ENCODE data around the gene PHF10. TPM values are rescaled to one million over a fixed set of nuclear protein-coding genes. Genes with fewer than 3 reads are reported as not detected.
A peak's percentile ranks its signal among the peaks of the same experiment; 100 is the strongest.
"Not testable (repeated sequence)": the region's sequence is repeated elsewhere in the genome, so short reads cannot be mapped to it uniquely, and the experiment has no call there.

Gene PHF10
- total RNA-seq, 1 donor from 2014 or later = 76.5 TPM

GRCh38 chr6:169725125-169726048 is 1.1 kb upstream of the PHF10 start:
- DNase-seq (ENCODE audit: low spot score) (peak; percentile 78), ATAC-seq (peak; percentile 81)
- intact Hi-C loops (cut with DNase I) = no loop called here

DNA sequence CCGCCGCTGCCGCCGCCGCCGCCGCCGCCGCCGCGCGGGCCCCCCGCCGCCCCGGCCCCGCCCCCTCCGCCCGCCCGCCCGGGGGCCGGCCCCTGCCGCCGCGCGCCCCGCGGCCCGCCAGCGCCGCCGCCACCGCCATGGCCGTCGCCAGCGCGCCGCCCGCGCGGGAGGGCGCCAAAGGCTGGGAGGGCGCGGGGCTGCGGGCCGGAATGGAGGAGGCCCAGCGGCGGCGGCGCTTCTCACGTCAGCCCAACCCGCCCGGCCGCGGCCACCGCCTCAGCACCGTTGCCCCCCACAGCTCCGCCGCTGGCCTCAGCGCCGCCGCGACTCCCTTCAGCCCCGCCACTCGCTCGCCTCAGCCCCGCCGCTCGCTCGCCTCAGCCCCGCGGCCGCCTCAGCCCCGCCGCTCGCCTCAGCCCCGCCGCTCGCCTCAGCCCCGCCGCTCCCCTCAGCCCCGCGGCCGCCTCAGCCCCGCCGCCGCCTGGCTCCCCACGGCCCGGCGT is 258 bp downstream of the PHF10 start:
- intact Hi-C loops (cut with DNase I) = no loop called here
- DNase-seq (ENCODE audit: low spot score) (peak; percentile 66), ATAC-seq (no peak)

DNA sequence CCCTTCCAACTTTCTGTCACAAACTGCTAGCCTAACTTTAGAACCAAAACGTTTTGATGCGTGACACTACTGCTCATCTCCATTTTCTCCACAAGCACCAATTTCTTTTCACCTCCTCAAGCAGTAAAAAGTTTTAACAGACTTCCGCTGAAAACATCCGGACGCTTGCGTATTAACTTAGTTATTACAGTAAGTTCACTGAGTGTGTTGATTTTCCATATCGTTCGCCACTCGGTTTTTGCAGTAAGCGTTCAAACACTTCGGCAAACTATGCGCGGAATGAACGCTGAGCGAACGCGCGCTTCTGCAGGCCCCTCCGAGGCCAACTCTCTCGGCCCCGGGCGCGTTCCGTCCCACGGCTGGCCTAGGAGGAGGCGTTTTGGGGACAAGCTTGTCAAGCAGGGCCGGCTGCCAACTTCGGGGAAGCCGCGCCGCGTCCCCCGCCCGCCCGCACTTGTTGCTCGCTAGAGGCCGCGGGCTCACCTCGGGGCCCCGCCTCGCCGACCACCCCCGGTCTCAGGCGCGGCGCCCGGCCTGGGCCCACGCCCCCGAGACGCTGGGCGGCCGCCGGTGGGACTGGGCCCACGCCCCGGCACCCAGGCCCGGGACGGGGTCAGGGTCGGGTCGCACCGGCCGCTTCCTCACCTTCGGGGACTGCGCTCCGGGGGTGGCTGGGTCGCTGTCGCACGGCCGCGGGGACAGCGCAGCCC is 945 bp downstream of the PHF10 start:
- intact Hi-C loops (cut with DNase I) = no loop called here
- DNase-seq (ENCODE audit: low spot score) (peak; percentile 86), ATAC-seq (peak; percentile 69)

DNA sequence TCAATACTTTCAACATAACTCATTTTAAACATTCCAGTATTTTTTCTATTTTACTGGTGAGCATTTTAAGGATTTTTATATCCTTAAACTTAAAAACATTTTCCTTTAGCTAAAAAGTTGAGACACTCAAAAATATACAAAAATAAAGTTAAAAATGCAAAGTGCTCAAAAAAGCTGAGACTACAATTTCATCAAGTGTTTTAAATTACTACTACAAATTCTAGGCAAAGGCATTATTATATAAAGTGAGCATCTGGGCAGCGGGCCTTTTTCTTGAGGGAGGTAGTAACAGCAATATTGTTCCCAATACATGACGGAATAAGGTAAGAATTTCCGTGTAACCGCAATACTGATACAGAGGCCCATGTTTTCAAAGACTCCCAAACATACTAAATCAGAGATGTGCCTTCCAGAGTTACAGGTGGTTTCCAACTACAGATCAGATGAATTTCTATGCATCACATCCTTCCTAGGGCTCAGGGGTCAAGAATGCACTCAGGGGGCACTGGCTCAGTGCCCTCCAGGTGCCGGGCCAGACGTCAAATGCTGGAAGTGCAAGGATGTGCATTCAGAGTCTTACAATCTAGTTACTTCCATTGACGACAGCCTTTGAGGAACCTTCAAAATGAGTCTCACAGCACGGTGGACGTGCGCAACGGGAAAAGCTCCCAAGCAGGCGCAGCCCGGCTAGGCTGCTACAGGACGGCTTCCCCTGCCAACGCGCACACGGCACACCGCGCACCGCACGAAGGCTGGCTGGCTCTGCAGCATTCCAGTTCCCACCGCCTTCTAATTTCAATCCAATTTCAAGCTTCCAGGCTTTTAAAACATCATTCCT is 1.7 kb downstream of the PHF10 start:
- intact Hi-C loops (cut with DNase I) = no loop called here
- peak; percentile 72 for ATAC-seq
- no peak for DNase-seq (ENCODE audit: low spot score)

DNA sequence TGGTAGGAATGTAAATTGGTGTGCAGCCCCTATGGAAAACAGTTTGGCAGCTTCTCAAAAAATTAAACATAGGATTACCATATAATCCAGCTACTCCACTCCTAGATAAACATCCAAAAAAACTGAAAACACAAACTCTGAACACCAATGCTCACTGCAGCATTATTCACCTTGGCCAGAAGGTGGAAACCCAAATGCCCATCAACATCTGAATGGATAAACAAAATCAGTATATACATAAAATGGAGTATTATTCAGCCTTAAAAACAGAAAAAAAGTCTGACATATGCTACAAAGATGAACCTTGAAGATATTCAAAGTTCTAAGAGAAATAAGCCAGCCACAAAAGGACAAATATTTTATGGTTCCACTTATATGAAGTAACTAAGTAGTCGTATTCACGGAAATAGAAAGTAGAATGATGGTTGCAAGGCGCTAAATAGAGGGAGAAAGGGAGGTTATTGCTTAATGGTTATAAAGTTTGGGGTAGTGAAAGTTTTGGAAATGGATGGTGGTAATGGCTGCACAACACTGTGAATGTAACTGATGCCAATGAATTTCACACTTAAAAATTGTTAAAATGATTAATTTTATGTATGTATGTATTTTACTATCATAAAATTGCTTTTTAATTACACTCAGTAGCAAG is 4.0 kb downstream of the PHF10 start:
- DNase-seq (ENCODE audit: low spot score) = no peak
- intact Hi-C loops (cut with DNase I) = no loop called here
- no peak for ATAC-seq

DNA sequence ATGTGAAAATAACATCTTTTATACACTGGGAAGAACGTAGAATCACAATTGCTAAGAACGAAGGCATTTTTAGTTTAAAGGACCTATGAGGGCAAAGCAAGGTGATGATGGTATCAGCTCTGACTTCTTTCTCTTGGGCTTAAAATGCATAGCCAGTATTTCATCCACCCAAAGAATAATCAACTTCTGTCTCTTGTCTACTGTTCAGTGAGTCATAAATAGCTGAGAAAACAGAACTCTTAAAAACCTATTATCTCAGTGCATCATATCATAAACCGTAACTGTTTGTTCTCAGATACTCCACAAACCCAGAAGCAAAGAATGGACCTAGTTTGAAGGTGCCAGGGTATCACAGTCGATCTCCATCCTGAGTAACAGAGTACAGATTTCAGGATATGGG is 5.2 kb downstream of the PHF10 start:
- intact Hi-C loops (cut with DNase I) = no loop called here
- DNase-seq (ENCODE audit: low spot score) = no peak

DNA sequence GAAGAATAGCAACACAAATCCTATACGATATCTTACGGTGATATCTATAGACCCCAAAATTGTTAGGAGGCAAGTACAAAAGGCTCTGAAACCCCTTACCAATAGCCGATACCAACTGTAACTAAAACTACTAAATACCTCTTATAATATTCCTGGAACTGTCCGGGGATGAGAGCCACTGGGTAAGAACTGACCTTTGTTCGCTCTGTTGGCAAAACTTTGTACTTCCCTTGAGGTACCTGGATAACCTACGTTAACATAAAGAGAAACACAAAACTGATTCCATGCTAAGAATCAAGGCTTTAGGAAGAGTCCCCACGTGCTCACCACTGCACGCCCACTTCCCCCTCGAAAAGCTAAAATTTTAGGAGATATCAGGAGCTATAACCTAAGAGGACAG is 9.7 kb downstream of the PHF10 start:
- DNase-seq (ENCODE audit: low spot score) = no peak
- intact Hi-C loops (cut with DNase I) = no loop called here
- ATAC-seq = no peak

More for the DNA sequence above, 5.2 kb downstream of the PHF10 start:
- ATAC-seq = no peak

GRCh38 chr6:169714178-169714577 is 10.1 kb downstream of the PHF10 start:
- DNase-seq (ENCODE audit: low spot score) (no peak), ATAC-seq (no peak)
- intact Hi-C loops (cut with DNase I) = no loop called here

DNA sequence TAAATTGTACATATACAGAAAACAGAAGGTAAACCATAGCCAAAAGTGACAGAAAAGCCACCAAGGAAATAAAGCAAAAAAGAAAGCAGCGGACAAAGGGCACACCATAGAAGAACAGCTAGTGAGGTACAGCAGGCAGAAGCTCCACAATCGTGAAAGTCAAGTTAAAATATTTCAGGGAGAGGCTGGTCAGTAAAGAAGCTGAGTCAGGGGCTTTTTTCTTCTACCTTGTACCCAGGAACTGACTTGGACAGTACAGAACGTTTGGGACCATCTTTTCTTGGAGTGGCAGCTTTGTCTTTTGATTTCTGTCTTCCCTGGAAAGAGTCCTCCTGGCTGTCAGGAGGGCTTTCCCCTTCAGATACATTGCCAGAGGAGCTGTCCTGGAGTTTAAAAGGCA is 14.3 kb downstream of the PHF10 start:
- DNase-seq (ENCODE audit: low spot score) = no peak
- no peak for ATAC-seq
- intact Hi-C loops (cut with DNase I) = no loop called here

DNA sequence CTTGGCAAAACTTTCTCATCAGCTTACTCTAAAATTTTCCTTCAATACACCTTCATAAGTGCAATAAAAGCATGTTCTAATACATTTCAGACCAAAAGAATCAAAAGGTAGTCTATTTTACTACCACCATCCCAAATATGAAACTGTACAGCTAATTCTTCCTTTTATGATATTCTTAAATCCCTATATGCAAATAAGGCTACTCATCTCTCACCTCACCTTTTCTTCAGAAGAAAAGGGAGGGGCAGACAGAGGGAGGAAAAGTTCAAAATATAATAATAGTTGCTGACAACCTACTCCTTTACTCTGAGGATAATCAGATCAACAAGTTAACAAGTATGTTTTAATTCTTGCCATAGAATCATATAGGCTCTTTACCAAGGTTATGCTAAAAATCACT is 15.0 kb downstream of the PHF10 start:
- intact Hi-C loops (cut with DNase I) = no loop called here
- DNase-seq (ENCODE audit: low spot score) (no peak), ATAC-seq (no peak)

GRCh38 chr6:169707772-169708171 is 16.5 kb downstream of the PHF10 start:
- ATAC-seq = no peak
- intact Hi-C loops (cut with DNase I) = no loop called here
- DNase-seq (ENCODE audit: low spot score) = no peak

DNA sequence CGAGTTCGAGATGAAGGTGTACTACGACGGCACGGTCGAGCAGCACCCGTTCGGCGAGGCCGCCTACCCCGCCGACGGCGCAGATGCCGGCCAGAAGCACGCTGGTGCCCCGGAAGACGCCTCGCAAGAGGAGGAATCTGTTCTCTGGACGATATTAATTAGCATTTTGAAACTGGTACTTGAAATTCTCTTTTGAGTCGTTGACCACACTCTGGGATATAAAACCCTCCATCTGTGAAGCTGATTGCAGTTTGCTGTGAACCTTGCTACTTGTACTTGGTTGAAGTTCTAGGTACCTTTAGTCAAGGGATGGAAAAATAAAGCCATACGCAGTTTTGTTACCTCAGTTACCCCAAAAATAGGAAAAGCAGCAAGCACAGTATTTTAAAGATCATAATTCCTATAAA is 21.5 kb downstream of the PHF10 start:
- intact Hi-C loops (cut with DNase I) = no loop called here
- DNase-seq (ENCODE audit: low spot score) = no peak
- no peak for ATAC-seq

- DNase-seq (ENCODE audit: low spot score) (peak; percentile 98), ATAC-seq (peak; percentile 99)
- intact Hi-C loops (cut with DNase I) = no loop called here
Observed at GRCh38 chr6:169701954-169702839, 22.1 kb downstream of the PHF10 start, which contains the start of the genes C6orf120 and WDR27. Gene C6orf120, plus strand, starts transcription at chr6:169702126. Its CDS starts 334 bp downstream, at chr6:169702460. Gene WDR27, minus strand, starts transcription at chr6:169702029. Its CDS starts 13,024 bp downstream, at chr6:169689005.

- ATAC-seq = peak; percentile 21
- intact Hi-C loops (cut with DNase I) = no loop called here
- DNase-seq (ENCODE audit: low spot score) = peak; percentile 66
Observed at GRCh38 chr6:169701311-169701953, 22.9 kb downstream of the PHF10 start.

DNA sequence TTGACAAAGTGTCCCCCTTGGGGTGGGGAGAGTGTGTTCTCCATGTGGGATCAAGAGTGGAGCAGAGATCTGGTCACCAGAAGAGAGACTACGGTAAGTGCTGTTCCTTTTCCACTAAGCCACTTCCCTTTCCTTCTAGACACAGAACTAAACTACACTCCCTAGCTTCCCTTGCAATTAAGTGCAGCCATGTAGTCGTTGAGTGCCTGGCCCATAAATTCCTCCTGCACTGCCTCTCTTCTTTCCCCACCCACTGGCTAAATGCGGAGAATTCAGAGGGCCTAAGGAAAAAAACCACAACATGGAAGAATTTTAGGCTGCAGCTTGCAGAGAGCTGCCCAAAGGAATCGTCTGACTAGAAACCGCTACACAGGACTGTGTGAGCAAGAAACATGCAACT is 24.0 kb downstream of the PHF10 start:
- intact Hi-C loops (cut with DNase I) = no loop called here
- DNase-seq (ENCODE audit: low spot score) (no peak), ATAC-seq (no peak)

DNA sequence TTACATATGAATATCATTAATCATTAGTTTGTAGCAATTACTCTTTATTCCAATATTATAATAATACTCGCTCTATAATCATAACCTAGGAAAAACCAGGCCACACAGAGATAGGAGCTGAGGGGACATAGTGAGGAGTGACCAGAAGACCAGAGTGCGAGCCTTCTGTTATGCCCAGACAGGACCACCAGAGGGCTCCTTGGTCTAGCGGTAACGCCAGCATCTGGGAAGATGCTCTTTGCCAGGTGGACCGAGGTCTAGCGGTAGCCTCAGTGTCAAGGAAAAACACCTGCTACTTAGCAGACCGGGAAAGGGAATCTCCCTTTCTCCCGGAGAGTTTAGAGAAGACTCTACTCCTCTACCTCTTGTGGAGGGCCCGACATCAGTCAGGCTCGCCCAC is 27.2 kb downstream of the PHF10 start:
- DNase-seq (ENCODE audit: low spot score); intact Hi-C loops (cut with DNase I); ATAC-seq: not testable (repeated sequence)

DNA sequence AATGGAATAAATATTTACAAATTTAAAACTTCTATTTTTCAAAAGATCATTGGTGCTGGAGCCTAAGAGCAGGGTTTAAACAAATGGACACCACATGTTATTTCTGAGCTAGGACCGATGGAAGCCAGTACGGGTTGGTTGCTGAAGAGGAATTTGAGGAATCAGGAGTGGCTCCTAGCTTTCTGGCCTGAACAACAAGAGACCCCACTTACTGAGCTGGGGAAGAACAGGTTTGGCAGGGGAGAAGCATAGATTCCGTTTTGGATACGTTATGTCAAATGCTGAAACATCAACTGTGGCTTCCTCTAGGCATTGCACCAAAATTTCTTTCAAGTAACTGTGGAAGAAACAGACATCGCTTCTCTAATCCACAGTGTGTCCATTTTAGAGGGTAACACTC is 29.2 kb downstream of the PHF10 start:
- ATAC-seq (no peak), DNase-seq (ENCODE audit: low spot score) (no peak)
- intact Hi-C loops (cut with DNase I) = no loop called here

Data from sciatic nerve (tissue), 2 donors.